ENCODE results near the gene PRDM16. TPM values are rescaled to one million over a fixed set of nuclear protein-coding genes. Genes with fewer than 3 reads are reported as not detected.

PRDM16 gene
- total RNA-seq, 1 experiment from 2014 or later: 6.1 TPM

DNA sequence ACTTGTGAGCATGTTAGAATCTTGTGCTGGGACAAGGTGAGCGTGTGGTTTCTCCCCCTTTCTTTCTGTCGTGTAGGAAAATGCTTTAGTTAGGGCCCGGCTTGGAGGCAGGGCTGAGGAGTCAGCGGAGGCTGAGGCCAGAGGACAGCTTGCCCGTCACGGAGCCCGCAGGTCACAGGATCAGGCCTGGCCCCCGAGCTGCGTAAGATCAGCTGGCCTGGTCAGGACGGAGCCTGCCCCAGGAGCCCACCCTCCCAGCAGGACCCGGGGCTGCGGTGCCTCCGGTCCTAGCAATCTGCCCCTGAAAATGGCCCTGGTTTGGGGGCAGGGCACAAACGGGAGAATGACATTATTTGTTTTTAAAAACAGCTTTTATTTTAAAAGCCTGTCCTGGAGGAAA lies 52.0 kb downstream of the PRDM16 start:
- no peaks in the 10 kb centered on the region for H4K20me1 ChIP-seq (ENCODE audit: insufficient read depth)
- ATAC-seq: no peak
- POLR2A ChIA-PET: no interaction called here
- no peak overlapping the region for H3K9ac ChIP-seq (ENCODE audit: low read length)
- H3K27me3 ChIP-seq (ENCODE audit: insufficient read depth, low read length): no peaks in the 10 kb centered on the region
- no peaks in the 10 kb centered on the region for H3K9me2 ChIP-seq (ENCODE audit: insufficient read depth)
- no peaks in the 10 kb centered on the region for H3K9me3 ChIP-seq (ENCODE audit: control insufficient read depth in 1 of 2, insufficient read depth in 1 of 2, low read depth in 1 of 2, low read length in 2 of 2)
- RAD21 ChIA-PET (ENCODE audit: low non-redundant PET in 1 of 2, low total read pairs in 2 of 2, uncharacterized antibody in 2 of 2, unreplicated experiment in 2 of 2): no interaction called here
- H3K4me3 ChIP-seq (replicated peaks in 1 of 2; ENCODE audit: low read depth in 1 of 2, low read length in 2 of 2): no peak overlapping the region
- TF ChIP-seq SP1 (IDR thresholded peaks at IDR 0.05; ENCODE audit: low read depth) (no peak), JUND (IDR thresholded peaks at IDR 0.05) (no peak), YY1 (IDR thresholded peaks at IDR 0.05; ENCODE audit: extremely low read depth, insufficient replicate concordance, low read depth, low read length) (no peak), POLR2AphosphoS5 (IDR thresholded peaks at IDR 0.05; ENCODE audit: low read depth, low read length) (no peak), POLR2A (IDR thresholded peaks at IDR 0.05; ENCODE audit: borderline replicate concordance, extremely low read depth, insufficient read depth, insufficient read length) (no peak), SRF (IDR thresholded peaks at IDR 0.05; ENCODE audit: low read depth) (no peak)
- TF ChIP-seq, protein P1, sequence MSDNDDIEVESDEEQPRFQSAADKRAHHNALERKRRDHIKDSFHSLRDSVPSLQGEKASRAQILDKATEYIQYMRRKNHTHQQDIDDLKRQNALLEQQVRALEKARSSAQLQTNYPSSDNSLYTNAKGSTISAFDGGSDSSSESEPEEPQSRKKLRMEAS (IDR thresholded peaks at IDR 0.05): no peak
- TF ChIP-seq, protein P2, sequence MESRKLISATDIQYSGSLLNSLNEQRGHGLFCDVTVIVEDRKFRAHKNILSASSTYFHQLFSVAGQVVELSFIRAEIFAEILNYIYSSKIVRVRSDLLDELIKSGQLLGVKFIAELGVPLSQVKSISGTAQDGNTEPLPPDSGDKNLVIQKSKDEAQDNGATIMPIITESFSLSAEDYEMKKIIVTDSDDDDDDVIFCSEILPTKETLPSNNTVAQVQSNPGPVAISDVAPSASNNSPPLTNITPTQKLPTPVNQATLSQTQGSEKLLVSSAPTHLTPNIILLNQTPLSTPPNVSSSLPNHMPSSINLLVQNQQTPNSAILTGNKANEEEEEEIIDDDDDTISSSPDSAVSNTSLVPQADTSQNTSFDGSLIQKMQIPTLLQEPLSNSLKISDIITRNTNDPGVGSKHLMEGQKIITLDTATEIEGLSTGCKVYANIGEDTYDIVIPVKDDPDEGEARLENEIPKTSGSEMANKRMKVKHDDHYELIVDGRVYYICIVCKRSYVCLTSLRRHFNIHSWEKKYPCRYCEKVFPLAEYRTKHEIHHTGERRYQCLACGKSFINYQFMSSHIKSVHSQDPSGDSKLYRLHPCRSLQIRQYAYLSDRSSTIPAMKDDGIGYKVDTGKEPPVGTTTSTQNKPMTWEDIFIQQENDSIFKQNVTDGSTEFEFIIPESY (IDR thresholded peaks at IDR 0.05; ENCODE audit: extremely low read depth, insufficient replicate concordance, low read length): no peak
- TF ChIP-seq, protein P3, sequence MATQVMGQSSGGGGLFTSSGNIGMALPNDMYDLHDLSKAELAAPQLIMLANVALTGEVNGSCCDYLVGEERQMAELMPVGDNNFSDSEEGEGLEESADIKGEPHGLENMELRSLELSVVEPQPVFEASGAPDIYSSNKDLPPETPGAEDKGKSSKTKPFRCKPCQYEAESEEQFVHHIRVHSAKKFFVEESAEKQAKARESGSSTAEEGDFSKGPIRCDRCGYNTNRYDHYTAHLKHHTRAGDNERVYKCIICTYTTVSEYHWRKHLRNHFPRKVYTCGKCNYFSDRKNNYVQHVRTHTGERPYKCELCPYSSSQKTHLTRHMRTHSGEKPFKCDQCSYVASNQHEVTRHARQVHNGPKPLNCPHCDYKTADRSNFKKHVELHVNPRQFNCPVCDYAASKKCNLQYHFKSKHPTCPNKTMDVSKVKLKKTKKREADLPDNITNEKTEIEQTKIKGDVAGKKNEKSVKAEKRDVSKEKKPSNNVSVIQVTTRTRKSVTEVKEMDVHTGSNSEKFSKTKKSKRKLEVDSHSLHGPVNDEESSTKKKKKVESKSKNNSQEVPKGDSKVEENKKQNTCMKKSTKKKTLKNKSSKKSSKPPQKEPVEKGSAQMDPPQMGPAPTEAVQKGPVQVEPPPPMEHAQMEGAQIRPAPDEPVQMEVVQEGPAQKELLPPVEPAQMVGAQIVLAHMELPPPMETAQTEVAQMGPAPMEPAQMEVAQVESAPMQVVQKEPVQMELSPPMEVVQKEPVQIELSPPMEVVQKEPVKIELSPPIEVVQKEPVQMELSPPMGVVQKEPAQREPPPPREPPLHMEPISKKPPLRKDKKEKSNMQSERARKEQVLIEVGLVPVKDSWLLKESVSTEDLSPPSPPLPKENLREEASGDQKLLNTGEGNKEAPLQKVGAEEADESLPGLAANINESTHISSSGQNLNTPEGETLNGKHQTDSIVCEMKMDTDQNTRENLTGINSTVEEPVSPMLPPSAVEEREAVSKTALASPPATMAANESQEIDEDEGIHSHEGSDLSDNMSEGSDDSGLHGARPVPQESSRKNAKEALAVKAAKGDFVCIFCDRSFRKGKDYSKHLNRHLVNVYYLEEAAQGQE (IDR thresholded peaks at IDR 0.05; ENCODE audit: low read depth): no peak
- CTCF ChIA-PET: no interaction called here
- no peaks in the 10 kb centered on the region for H3K36me3 ChIP-seq (ENCODE audit: control insufficient read depth in 1 of 2, insufficient read depth in 2 of 2, low read length in 2 of 2)
- intact Hi-C loops (cut with micrococcal nuclease): no loop called here
- no peaks in the 10 kb centered on the region for H3K79me2 ChIP-seq (ENCODE audit: insufficient read depth, low read length)
- no peak overlapping the region for H3K27ac ChIP-seq (ENCODE audit: low read depth, low read length)
- BruUV-seq (replicated peaks): no TSS peak
- DNase-seq (ENCODE audit: low read depth, low spot score): no peak
- no peaks in the 10 kb centered on the region for H3K4me1 ChIP-seq (ENCODE audit: control insufficient read depth in 1 of 2, insufficient read depth in 2 of 2, low read length in 2 of 2)
- no peak overlapping the region for H3K4me2 ChIP-seq (ENCODE audit: low read length)
- no peak overlapping the region for H2AFZ ChIP-seq (ENCODE audit: low read depth, low read length, poor library complexity, severe bottlenecking)
